Hypothalamus (tissue), 51 donors: ENCODE results near the gene RTKN.
A peak's percentile ranks its signal among the peaks of the same experiment; 100 is the strongest.
"Not testable (repeated sequence)": the region's sequence is repeated elsewhere in the genome, so short reads cannot be mapped to it uniquely, and the experiment has no call there.

ENCODE experiments used
- DNase-seq, 51 donors: peaks; one replicate each; lab custom pipeline; 2025; lab: John Stamatoyannopoulos, UW

Gene RTKN

DNA sequence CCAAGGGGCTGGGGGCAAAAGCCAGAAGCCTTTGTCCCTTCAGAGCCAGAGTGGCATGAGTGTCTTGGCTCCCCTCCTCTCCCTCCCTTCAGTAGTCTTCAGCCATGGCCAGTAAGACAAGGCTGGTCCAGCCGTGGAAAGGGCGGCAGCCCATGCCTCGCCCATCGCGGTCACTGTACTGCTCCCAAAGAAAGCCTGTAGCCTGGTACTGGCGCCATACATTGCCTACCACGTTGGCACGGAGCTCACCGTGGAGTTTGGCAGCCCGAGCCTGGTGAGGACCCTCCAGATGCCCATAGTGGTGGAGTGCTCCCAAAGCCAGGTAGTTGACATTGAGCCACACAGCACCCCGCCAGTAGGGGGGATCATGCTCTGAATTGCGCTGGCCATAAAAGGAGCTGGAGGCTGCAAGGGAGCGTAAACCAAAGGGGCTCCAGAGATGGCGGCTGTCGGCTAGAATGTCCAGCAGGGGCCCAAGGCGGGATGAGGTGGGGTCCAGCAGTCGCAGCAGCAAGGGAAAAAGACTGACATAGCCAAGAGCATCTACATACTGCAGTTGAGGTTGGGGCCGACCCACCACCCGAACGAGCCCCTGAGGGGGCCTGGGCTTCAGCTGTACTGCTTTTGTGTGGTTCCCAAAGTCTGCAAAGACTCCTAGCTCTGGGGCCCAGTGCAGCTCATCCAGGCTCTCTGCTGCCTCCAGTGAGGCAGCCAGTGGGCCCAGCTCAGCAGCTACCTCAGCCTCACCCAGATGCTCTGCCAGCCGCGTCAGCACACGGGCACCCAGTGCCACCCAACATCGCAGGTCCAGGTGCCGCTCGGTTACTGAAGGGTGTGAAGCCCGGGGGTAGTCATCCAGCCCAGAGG is 19.7 kb upstream of the RTKN start:
- DNase-seq, result no peak

DNA sequence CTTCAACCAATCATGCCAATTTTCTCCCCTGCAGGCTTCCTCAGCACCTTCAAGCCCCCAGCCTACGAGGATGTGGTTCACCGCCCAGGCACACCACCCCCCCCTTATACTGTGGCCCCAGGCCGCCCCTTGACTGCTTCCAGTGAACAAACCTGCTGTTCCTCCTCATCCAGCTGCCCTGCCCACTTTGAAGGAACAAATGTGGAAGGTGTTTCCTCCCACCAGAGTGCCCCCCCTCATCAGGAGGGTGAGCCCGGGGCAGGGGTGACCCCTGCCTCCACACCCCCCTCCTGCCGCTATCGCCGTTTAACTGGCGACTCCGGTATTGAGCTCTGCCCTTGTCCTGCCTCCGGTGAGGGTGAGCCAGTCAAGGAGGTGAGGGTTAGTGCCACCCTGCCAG is 18.4 kb upstream of the RTKN start:
- not testable (repeated sequence) for DNase-seq

DNA sequence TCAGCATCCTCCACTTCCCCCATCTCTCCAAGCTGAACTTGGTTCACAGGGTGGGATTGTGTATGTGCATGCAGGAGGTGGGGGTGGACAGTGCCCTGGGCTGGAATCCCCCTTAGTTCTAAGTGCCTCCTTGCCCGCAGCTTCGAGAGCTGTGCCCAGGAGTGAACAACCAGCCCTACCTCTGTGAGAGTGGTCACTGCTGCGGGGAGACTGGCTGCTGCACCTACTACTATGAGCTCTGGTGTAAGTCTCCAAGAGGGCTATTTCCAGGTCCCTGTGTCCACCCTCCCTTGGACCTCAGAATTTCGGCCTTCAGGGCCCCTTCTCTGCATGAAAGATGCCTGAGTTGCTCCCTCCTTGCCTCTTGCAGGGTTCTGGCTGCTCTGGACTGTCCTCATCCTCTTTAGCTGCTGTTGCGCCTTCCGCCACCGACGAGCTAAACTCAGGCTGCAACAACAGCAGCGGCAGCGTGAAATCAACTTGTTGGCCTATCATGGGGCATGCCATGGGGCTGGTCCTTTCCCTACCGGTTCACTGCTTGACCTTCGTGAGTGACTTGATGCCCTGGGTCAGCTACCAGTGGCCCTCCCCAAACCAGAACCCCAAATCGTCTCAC is 17.9 kb upstream of the RTKN start:
- not testable (repeated sequence) for DNase-seq

DNA sequence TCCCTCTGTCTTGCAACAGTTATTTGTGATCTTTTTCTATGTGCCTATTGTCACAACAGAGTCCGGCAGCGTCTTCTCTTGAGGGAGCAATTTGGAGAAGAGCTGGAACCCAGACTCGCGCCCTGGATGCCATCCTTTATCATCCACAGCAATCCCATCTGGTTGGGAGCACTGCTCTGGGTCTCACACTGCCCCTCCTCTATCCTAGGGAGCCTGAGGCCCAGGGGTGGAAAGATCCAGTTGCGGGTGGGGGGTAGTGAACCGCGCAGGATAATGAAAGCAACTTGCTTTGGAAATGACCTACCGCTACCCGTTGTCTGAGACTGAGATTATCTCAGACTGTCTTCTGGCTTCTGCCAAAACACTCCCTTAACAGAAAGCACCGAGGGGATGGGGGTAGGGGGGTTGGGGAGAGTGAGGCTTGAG is 17.2 kb upstream of the RTKN start:
- DNase-seq, result no peak

DNA sequence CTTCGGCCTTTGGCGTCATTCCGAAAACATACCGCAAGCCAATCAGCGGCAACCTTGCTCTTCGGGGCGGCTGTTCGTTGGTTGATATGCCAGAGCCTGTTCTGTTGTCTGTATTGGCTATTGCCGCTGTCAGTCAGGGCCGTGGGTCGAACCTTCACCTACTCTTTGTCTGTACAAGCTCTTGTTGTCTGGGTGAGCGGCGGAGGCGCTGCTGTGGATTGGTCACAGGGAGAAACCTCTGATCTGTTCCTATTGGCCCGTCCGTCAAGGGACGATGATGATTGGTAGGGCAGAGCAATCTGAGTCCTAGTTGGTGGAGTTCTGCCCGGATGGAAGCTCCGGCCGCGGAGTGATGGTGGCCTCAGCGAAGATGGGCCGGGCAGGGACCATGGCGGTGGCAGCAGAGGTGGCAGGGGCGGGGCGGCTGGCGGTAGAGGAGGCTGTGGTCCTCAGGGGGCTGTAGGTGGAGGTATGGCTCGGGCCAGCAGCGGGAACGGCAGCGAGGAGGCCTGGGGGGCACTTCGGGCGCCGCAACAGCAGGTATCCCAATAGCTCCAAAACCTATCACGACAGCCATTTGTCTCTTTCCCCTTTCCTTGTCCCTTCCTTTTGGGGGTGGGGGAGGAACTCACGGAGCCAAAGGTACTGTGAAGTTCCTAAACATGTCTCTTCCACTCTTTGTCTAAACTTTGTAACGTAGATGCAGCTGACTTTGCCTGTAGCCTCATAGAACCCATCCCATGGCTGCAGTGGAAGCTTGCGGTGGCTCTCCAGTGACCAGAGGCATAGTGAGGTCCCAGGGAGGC is 16.6 kb upstream of the RTKN start, which contains the start of gene WBP1:
Gene WBP1 (plus strand): TSS at position 307 of the 806 bp plus-strand sequence. CDS start 165 bp downstream, at position 472.
- DNase-seq, result peak; percentile 72 to 100 (median 99)

DNA sequence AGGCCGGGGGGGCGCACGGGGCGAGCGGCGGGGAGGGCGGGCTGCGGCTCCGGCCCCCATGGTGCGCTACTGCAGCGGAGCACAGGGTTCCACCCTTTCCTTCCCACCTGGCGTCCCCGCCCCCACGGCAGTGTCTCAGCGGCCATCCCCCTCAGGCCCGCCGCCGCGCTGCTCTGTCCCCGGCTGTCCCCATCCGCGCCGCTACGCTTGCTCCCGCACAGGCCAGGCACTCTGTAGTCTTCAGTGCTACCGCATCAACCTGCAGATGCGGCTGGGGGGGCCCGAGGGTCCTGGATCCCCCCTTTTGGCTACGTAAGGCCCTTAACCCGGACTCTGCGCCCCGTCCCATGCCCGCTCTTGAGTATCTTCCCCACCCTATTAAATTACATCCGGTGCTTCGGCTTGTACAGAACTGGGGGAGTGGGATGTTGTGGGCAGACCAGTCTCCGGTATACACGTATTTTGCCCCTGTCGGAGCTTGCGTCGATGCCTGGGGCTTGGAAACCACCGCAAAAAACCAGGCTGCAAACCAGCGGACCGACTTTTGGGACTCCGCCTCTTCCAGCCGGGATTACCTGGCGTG is 15.9 kb upstream of the RTKN start:
- peak in 32 of 51 donors; percentile 20 to 81 (median 61) for DNase-seq

DNA sequence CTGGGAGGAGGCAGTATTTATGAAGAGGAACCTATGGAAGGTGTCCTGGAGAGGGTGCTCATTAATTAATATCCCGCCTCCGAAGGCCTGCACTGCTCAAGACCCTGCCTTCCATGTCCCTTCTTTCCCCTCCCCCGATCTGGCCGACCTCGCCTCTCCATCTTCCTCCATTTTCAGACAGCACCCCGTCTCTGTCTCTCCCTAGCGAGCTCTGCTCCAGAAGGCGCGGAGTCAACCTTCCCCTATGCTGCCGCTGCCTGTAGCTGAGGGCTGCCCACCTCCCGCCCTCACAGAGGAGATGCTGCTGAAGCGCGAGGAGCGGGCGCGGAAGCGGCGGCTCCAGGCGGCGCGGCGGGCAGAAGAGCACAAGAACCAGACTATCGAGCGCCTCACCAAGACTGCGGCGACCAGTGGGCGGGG is 15.4 kb upstream of the RTKN start:
- peak in 3 of 51 donors; percentile 48 to 72 (median 50) for DNase-seq

DNA sequence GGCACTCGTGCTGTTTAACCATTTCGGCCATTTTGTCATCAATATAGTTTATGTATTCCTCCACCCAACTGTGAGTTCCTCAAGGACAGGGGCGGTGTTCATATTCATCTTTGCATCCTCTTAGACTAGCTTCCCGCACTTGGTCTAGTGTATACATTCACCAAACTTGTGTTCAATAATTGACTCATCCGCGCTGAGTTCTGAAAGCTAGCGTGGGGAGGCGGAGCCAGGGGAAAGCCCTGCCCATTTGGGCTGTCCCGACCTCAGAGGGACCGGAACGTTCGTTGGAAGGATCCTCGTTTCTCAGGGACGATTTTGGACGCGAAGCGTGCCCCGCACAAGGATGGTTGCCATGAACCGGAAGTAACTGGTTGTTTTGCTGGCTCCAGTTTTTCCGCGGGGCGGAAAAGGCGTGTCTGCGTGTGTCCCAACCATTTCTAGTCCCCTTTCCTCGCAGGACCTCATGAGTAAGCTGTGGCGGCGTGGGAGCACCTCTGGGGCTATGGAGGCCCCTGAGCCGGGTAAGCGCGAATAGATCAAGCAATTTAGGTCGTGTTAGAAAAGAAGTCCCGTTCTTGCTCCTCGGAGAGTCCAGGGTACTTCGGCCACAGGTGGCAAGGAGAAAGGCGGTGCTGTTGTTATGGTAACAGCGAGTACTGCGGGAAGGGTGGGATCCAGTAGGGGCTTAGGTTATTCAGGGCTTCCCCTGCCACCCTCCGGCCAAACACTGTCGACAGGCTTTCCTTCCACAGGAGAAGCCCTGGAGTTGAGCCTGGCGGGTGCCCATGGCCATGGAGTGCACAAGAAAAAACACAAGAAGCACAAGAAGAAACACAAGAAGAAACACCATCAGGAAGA is 13.1 kb upstream of the RTKN start, which contains the start of gene INO80B:
Gene INO80B (plus strand): TSS at position 434 of the 858 bp plus-strand sequence. CDS start 30 bp downstream, at position 464.
- DNase-seq, result peak; percentile 74 to 99 (median 93)

DNA sequence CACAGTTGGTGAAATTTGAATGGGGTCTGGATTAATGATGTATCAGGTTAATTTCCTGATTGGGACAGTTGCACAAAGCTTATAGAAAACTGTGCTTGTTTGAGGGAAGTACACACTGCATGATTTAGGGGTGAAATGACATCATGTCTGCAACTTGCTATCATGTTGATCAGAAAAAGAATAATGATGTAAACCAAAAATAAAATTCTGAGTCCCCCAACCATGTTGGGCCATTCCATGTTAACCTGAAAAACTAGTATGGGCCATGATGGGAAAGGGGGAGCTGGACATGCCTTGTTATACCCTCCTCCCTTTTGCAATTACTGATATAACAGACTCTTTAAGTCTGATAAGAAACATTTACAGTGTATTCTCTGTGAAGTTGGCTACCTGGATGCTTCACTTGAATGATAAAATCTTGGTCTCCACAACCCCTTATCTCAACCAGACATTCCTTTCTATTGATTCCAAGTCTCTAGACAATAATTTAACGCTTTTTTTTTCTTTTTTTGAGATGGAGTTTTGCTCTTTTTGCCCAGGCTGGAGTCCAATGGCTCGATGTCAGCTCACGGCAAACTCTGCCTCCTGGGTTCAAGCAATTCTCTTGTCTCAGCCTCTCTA is 8.9 kb upstream of the RTKN start:
- no peak for DNase-seq

DNA sequence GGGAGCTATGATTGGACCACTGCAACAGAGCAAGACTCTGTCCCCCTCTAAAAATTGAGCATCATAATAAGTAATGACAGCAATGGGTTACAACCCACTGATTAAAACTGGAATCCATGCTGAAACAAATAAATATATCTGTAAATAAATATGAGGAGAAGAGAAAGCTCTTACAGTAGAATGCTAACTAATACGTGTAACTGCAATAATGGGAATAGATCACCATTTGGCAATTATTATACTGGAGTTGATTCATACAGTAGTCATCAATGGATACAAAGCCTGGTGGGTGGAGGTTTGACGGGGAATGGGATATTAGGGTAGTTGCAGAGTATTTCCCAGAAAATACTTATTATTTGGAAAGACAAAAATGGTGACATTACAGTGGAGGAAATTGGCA is 7.0 kb upstream of the RTKN start:
- no peak for DNase-seq

DNA sequence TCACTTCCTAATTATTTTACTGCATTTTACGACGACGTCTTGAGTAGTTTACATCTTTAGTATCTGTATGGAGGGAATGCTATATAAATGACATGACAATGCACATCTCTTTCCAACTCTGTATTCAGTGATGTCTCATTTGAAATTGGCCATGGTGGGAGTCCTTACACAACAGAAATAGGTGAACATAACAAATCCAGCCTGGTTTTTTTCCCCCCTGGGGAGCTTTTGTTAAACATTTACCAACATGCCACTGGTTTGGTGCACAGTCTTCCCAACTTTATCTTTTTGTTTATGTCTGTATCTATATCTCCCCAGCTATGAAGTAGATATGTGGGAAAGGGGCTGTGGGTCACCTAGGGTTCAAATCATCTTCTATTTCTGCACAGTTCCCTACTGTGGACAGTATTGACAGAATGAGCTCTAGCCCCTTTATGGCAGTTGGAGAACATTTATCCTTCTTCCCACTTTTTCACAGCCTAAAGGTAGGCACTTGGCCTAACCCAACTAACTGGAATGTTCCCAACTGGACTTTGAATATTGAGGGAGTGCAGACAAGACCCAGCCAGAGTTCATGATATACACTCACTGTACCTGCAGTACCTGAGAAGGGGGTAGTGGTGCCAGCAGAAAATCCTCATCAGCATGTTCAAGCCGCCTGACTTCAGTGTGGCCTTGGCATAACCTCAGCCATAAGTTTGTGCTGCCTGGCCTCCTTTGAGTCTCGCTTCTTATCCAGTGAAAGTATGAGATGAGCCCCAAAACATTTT is 5.7 kb upstream of the RTKN start:
- DNase-seq, result no peak

DNA sequence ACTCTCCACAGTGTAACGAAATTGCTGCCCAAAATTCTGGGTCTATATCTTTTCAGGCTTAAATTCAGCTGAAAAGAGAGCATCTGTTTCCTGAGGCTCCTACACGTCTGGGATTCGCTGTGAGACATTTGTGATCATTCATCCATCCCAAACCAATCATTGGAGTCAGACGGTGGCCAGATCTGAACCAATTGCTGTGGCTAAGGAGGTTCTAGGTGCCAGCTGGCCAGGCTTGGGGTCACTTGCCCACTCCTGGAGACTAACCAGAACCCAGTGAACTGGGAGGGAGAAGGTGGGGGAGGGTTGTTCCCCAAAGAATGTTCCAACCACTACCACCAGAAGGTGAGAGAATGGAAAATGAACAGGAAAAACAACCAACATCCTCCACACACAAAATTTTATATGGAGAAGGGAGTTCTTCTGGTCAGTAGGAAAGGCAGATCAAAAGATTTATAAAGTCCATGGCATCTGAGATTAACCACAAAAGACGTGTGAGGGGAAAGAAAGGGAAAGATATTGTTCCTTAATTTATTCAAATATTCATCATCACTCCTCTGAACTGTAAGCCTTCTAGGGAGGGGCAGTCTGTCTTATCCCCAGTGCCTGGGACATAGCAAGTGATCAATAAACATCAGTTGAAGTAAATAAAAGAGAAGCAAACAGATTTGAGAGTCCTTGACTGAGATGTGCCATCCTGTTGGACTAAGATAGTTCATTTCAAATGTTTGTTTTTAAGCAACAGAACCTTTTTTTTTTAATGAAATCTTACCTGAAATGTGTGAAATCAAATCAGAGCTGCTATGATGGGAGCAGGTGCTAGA is 3.0 kb upstream of the RTKN start:
- DNase-seq, result no peak

DNA sequence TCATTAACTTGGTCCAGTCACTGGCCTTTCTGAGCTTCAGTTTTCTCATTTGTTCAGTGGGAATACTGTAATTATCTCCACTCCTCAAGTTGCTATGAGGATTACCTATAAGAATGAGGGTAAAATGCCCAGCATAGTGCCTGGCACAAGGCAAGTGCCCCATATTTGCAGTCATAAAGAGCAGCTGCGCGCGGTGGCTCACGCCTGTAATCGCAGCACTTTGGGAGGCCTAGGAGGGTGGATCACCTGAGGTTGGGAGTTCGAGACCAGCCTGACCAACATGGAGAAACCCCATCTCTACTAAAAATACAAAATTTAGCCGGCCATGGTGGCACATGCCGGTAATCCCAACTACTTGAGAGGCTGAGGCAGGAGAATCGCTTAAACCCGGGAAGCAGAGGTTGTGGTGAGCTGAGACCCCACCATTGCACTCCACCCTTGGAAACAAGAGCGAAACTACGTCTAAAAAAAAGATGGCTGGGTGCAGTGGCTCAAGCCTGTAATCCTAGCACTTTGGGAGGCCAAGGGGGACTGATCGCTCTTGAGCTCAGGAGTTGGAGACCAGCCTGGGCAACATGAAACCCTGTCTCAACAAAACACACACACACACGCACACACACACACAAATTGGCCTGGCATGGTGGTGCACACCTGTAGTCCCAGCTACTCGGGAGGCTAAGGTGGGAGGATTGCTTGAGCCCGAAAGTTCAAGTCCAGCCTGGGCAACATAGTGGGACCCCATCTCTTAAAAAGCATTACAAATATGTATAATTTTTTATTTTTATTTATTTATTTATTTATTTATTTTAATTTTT is 953 bp upstream of the RTKN start:
- DNase-seq, result not testable (repeated sequence)

DNA sequence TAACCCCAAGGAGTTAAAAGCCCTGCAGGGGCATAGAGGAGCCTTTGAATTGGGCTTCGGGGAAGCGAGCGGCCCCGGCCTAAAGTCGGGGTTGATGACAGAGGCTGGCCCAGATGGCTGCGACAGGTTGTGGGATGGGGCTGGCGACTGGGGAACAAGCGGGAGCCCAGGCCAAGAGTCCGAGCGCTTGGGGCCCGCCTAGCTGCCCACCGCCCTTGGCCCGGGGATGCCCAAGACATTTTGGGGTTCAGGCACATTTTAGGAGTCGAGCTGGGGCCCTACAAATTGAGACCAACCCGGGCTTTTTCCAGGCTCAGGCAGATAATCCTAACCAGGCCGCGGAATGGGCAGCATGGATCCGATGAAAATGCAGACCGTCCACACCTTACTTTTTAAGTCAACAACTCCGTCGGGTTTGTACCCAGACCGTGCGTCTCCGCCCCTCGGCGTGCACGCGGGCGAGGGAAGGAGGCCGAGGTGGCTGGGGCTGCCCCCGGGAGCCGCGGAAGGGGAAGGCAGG is 507 bp downstream of the RTKN start:
- peak in 12 of 51 donors; percentile 19 to 62 (median 41) for DNase-seq

DNA sequence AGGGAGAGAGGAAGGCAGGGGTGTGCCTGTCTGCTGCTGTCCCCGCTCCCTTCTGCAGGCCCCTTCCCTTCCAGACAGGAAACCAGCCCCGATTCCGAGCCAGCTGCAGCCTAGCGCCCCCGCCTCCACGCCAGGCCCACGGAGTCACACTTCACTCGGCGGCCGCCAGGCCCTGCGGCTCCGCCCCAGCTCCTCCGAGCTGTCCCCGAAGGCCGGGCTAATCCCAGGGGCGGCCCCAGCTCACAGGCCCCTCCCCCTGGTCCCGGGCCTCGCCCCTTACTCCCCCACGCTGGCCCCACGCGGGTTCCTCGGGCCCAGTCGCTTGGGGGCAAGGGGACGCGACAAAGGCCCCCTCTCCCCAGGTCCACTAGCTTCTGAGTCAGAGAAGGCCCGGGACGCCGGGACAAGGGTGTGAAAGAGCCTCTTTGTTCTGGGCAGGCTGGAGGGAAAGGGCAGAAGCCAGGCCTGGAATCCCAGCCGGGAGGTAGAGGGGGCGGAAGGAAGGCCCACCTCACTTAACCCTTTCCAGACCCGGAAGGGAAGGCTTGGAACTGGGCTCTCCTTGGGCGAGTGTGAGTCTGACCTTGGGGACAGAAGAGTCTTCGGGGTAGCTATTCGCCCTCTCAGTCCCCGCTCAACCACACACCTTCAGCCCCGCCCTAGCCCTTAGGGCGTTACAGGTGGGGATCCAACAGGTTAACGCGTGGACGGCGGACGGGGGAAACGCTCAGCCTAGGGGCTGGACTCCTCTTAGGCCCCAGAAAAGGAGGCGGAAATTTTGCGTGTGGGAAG is 1.2 kb downstream of the RTKN start:
- DNase-seq, result peak; percentile 33 to 96 (median 86)
